ENCODE measurements around the gene TAS2R9.

DNA sequence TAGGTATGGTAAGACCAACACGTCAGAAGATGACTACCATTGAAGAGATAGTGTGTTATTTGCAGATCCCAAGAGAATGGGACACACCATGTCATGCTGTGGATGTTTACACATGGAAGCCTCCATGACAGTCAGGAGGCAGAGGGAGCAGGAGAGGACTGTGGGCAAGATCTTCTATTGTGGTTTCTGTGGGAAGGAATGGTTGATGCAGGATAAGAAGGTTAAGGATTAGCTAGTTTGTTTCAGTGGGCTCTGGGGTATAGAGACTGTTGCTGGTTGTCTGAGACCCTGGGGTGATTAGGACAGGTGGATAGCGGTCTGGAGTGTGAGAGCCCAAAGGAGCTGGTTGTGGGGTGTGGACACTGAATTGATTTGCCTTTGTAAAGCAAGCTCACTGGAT lies 30.9 kb downstream of the TAS2R9 start:
- no peak for TF ChIP-seq CTCF (IDR thresholded peaks at IDR 0.05)
- no peak for TF ChIP-seq POLR2A (IDR thresholded peaks at IDR 0.05)

Data from lower leg skin (tissue), 3 donors.